MM.1S (cell line): ENCODE measurements around the gene DIS3L2.

Experiments used
- CTCF ChIP-seq: fragments of 300-600 bp; sonication (generic); IDR thresholded peaks from 2 replicates; pipeline ENCODE4 v1.5.1; 2016; ENCODE audit warnings: antibody characterized with exemption, low read length, mixed read lengths
- EZH2 ChIP-seq: fragments of 300-600 bp; sonication (generic); optimal IDR thresholded peaks from 2 replicates; pipeline ENCODE3; 2017; ENCODE audit warnings: low read depth, mild to moderate bottlenecking, antibody characterized with exemption, low read length, mixed read lengths
- EZH2phosphoT487 ChIP-seq: fragments of 300-600 bp; sonication (generic); IDR thresholded peaks from 2 replicates; pipeline ENCODE4 v1.6.1; 2018; ENCODE audit warnings: antibody characterized with exemption, low read length

- TF ChIP-seq CTCF (no peak), EZH2phosphoT487 (no peak), EZH2 (no peak)
Measured at GRCh38 chr2:231955758-231956472, 5.6 kb upstream of the DIS3L2 start.
